Stimulated activated CD4-positive, alpha-beta T cell treated with anti-CD3 and anti-CD28 coated beads, TNF-alpha, amount 100 ng/mL, for 48 hours (primary cell): ENCODE results near the gene SHISA9.

Source experiments
- DNase-seq, 3 donors: peaks; one replicate each; pipeline ENCODE4 v3.0.0-alpha.2; 2020; ENCODE audit warnings: low read depth in 3 of 3

Gene SHISA9

DNA sequence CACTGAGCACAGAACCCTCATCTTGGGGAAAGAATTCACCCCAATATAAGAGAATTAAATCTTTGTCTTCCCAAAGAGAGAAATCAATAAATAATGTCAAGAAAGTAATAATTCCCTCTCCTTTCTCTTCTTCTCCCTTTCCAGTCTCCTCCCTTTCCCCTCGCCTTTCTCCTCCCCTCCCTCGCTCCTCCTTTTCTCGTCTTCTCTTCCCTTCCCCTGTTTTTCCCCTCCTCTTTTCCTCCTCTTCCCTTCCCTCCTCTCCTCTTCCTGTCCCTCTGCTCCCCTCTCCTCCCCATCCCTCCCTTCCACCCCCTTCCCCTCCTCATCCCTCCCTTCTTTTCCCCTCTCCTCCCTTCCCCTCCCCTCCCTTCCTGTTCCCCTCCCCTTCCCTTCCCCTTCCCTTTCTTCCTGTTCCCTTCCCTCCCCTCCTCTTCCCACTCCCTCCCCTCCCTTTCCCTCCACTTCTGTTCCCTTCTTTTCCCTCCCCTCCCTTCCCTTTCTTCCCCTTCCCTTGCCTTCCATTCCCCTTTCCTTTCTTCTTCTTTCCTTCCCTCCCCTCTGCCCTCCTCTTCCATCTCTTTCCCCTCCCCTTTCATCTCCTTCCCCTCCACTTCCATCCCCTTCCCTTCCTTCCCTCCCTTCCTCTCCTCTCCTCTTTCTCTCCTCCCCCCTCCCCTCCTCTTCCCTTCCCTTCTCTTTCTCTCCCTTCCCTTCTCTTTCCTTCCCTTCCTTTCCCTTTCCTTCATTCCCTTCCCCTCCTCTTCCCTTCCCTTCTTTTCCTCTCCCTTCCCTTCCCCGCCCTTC, 363.6 kb downstream of the SHISA9 start:
- no peak for DNase-seq

DNA sequence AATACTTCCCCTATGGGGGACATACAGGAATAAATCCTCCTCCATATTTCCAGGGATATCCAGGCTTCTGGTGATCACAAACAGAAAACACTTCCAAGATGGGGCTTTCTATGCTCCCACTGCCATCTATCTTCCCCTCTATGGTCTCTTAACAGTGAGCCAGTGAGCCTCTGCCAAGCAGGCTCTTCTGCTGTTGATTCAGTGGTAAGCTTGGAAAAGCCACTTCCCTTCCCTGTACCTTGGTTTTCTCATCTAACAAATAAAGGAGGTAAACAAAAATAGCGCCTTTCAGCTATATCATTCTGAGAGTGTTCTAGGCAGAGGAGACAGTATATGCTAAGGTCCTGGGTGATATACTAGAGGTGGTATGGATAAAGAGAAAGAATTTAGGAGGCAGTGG, 368.0 kb downstream of the SHISA9 start:
- no peak for DNase-seq

DNA sequence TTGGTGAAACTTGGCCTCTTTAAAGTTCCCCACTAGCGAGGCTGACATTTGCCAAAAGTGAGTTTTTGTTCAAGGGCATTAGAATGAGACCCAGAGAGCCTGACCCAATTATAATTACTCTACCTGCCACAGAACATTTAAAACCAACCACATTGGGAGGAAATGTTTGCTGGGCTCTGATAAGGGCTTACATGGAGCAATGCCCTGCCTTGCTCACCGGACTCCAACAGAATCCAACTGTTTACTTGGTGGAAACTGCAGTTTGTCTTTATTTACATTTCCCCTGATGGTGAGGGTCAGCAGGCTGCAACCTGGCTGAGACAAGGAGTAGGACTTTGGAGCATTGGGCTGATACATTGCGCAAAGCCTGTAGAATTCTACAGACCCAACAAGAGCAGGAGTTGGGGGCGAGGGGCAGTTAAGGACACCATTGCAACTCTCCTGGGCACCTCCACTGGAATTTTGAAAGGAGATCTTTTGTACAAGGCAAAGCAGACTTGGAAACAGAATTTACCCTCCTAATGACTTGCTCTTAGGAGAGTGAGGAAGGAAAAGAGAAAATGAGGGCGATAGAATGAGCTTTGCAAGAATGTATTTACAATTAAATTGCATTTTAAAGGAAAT, 368.6 kb downstream of the SHISA9 start:
- no peak for DNase-seq

DNA sequence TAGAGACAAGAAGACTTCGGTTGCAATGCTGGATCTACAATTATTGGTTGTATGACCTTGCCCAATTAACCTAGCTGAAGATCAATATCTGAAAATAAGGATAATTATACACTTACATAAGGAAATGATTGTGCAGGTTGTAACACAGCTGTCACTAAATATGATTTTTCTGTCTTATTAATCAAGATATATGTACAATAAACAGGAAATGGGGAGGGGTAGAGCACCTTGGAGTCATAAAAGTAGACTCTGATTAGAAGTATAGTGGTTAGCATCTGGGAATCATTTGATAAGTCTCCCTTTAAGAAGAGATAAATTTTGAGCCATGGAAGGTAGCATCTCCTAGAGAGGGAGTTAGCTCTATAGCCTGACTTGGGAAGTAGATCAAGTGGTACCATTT, 369.2 kb downstream of the SHISA9 start:
- DNase-seq, result no peak

DNA sequence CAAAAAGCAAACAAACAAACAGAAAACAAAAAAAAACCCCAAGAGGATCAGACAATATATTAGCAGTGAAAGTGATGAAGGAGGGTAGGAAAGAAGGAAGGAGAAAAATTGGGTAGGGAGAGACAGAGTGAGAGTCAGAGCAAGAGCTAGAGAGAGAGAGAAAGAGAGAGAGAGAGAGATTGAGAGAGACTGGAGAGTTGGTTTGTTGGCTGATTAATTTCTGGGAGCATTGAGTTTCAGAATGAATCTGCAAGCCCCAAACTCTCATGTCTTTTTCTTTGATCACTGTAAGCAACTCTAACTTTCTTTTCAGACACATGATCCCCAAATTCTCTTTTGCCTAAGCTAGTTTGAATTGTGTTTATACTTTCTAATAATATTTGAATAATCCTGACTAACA, 388.1 kb downstream of the SHISA9 start:
- DNase-seq, result no peak
